Measurements from ENCODE around the gene PRKCB. TPM values are rescaled to one million over a fixed set of nuclear protein-coding genes. Genes with fewer than 3 reads are reported as not detected.

Gene PRKCB
- total RNA-seq, 1 donor from 2014 or later = not detected

- TF ChIP-seq CTCF (IDR thresholded peaks at IDR 0.05) = no peak
- no peak overlapping the region for H3K4me3 Mint-ChIP-seq (ENCODE audit: unreplicated experiment)
Observed at GRCh38 chr16:23917621-23918020, 81.8 kb downstream of the PRKCB start.

GRCh38 chr16:23920446-23920845 lies 84.7 kb downstream of the PRKCB start:
- no peak overlapping the region for H3K27ac Mint-ChIP-seq (ENCODE audit: unreplicated experiment)
- no peak for TF ChIP-seq CTCF (IDR thresholded peaks at IDR 0.05)
- H3K36me3 Mint-ChIP-seq (ENCODE audit: unreplicated experiment) = no peaks in the 10 kb centered on the region
- H3K9me3 Mint-ChIP-seq (ENCODE audit: unreplicated experiment) = no peaks in the 10 kb centered on the region
- peaks cover 3% of the 10 kb centered on the region for H3K27me3 Mint-ChIP-seq (ENCODE audit: unreplicated experiment)
- DNase-seq (ENCODE audit: extremely low spot score, unreplicated experiment) = peak; percentile 48
- H3K4me3 Mint-ChIP-seq (ENCODE audit: unreplicated experiment) = no peak overlapping the region
- H3K4me1 Mint-ChIP-seq (ENCODE audit: unreplicated experiment) = no peaks in the 10 kb centered on the region

More at GRCh38 chr16:23917621-23918020, 81.8 kb downstream of the PRKCB start:
- H3K36me3 Mint-ChIP-seq (ENCODE audit: unreplicated experiment) = no peaks in the 10 kb centered on the region
- no peaks in the 10 kb centered on the region for H3K4me1 Mint-ChIP-seq (ENCODE audit: unreplicated experiment)
- DNase-seq (ENCODE audit: extremely low spot score, unreplicated experiment) = no peak
- no peak overlapping the region for H3K27ac Mint-ChIP-seq (ENCODE audit: unreplicated experiment)
- no peaks in the 10 kb centered on the region for H3K9me3 Mint-ChIP-seq (ENCODE audit: unreplicated experiment)
- H3K27me3 Mint-ChIP-seq (ENCODE audit: unreplicated experiment) = peaks cover 6% of the 10 kb centered on the region

- Mint-ChIP-seq H3K27ac (ENCODE audit: unreplicated experiment) (no peak overlapping the region), H3K4me3 (ENCODE audit: unreplicated experiment) (no peak overlapping the region), H3K4me1 (ENCODE audit: unreplicated experiment) (no peaks in the 10 kb centered on the region), H3K36me3 (ENCODE audit: unreplicated experiment) (no peaks in the 10 kb centered on the region), H3K27me3 (ENCODE audit: unreplicated experiment) (peaks cover 3% of the 10 kb centered on the region), H3K9me3 (ENCODE audit: unreplicated experiment) (no peaks in the 10 kb centered on the region)
- no peak for TF ChIP-seq CTCF (IDR thresholded peaks at IDR 0.05)
- no peak for DNase-seq (ENCODE audit: extremely low spot score, unreplicated experiment)
Observed at GRCh38 chr16:23920899-23921298, 85.1 kb downstream of the PRKCB start.

GRCh38 chr16:23922406-23922805 lies 86.6 kb downstream of the PRKCB start:
- no peaks in the 10 kb centered on the region for H3K9me3 Mint-ChIP-seq (ENCODE audit: unreplicated experiment)
- no peak overlapping the region for H3K4me3 Mint-ChIP-seq (ENCODE audit: unreplicated experiment)
- H3K27ac Mint-ChIP-seq (ENCODE audit: unreplicated experiment) = no peak overlapping the region
- TF ChIP-seq CTCF (IDR thresholded peaks at IDR 0.05) = no peak
- no peaks in the 10 kb centered on the region for H3K36me3 Mint-ChIP-seq (ENCODE audit: unreplicated experiment)
- no peak for DNase-seq (ENCODE audit: extremely low spot score, unreplicated experiment)
- peaks cover 3% of the 10 kb centered on the region for H3K27me3 Mint-ChIP-seq (ENCODE audit: unreplicated experiment)
- H3K4me1 Mint-ChIP-seq (ENCODE audit: unreplicated experiment) = no peaks in the 10 kb centered on the region

- Mint-ChIP-seq H3K4me1 (ENCODE audit: unreplicated experiment) (no peaks in the 10 kb centered on the region), H3K4me3 (ENCODE audit: unreplicated experiment) (no peak overlapping the region), H3K9me3 (ENCODE audit: unreplicated experiment) (no peaks in the 10 kb centered on the region), H3K36me3 (ENCODE audit: unreplicated experiment) (no peaks in the 10 kb centered on the region), H3K27me3 (ENCODE audit: unreplicated experiment) (peaks cover 3% of the 10 kb centered on the region), H3K27ac (ENCODE audit: unreplicated experiment) (no peak overlapping the region)
- no peak for TF ChIP-seq CTCF (IDR thresholded peaks at IDR 0.05)
- DNase-seq (ENCODE audit: extremely low spot score, unreplicated experiment) = no peak
Observed at GRCh38 chr16:23924128-23924527, 88.3 kb downstream of the PRKCB start.
